ENCODE data around the gene SDHAF4.

- TF ChIP-seq, protein P1, sequence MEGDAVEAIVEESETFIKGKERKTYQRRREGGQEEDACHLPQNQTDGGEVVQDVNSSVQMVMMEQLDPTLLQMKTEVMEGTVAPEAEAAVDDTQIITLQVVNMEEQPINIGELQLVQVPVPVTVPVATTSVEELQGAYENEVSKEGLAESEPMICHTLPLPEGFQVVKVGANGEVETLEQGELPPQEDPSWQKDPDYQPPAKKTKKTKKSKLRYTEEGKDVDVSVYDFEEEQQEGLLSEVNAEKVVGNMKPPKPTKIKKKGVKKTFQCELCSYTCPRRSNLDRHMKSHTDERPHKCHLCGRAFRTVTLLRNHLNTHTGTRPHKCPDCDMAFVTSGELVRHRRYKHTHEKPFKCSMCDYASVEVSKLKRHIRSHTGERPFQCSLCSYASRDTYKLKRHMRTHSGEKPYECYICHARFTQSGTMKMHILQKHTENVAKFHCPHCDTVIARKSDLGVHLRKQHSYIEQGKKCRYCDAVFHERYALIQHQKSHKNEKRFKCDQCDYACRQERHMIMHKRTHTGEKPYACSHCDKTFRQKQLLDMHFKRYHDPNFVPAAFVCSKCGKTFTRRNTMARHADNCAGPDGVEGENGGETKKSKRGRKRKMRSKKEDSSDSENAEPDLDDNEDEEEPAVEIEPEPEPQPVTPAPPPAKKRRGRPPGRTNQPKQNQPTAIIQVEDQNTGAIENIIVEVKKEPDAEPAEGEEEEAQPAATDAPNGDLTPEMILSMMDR (IDR thresholded peaks at IDR 0.05; ENCODE audit: insufficient read depth, low read length) = no peak
- TF ChIP-seq GABPA (IDR thresholded peaks at IDR 0.05; ENCODE audit: low read depth) (no peak), REST (IDR thresholded peaks at IDR 0.05; ENCODE audit: insufficient replicate concordance, low read depth) (no peak), POLR2AphosphoS5 (IDR thresholded peaks at IDR 0.05; ENCODE audit: low read depth) (no peak), SPI1 (IDR thresholded peaks at IDR 0.05; ENCODE audit: borderline replicate concordance, low read depth) (no peak)
Observed at GRCh38 chr6:70552974-70553373, 13.8 kb upstream of the SDHAF4 start.
